K562 (cell line): Measurements from ENCODE around the gene COBLL1. TPM values are rescaled to one million over a fixed set of nuclear protein-coding genes. Genes with fewer than 3 reads are reported as not detected.

Experiments
- ATAC-seq: fragments of 200-7000 bp; cut with Tn5 transposase; 3 replicates; pipeline ENCODE4 v1.9.1; 2020; ENCODE audit warnings: moderate library complexity
- BruUV-seq: library from RNA; stranded (reverse); fragments of 400-500 nt; replicated peaks from 2 replicates; lab custom pipeline; 2021; lab: Mats Ljungman, UMichigan
- CTCF ChIA-PET: fragments of 300-600 bp; formaldehyde crosslinking; extraction: SDS; loops from one replicate; lab custom pipeline; 2021; ENCODE audit warnings: low intra/inter-chr PET ratio; lab: Yijun Ruan, JAX
- POLR2A ChIA-PET: fragments of 300-600, 350-650 bp; sonication (Branson Sonifier 250); formaldehyde crosslinking; extraction: SDS; loops from one replicate; lab custom pipeline; 2021; ENCODE audit warnings: antibody characterized with exemption, inconsistent platforms; lab: Yijun Ruan, JAX
- DNase-seq, 4 experiments: peaks; one replicate each; pipeline versions ENCODE4 v3.0.0 to v3.0.0-alpha.2; 2011 to 2018; ENCODE audit warnings: low spot score in 3 of 4, mixed read lengths in 3 of 4; ENCODE audit errors: extremely low read depth in 1 of 4
- FAIRE-seq: peaks from 2 replicates; lab custom pipeline; 2011; peaks lifted over from hg19 to GRCh38; lab: Jason Lieb, UNC
- H2AFZ ChIP-seq: 2 replicates; pipeline ENCODE4 v1.6.0; 2011; ENCODE audit warnings: low read depth, low read length, control low read depth, inconsistent platforms
- H3K27ac ChIP-seq: fragments of 200-600 bp; 3 replicates; pipeline ENCODE4 v1.8.0; 2011; ENCODE audit warnings: low read depth, mild to moderate bottlenecking, control low read depth, inconsistent platforms, low read length, moderate library complexity, mixed read lengths; ENCODE audit errors: extremely low read depth
- H3K27me3 ChIP-seq, 2 experiments: fragments of 300-600 bp in 1 of 2; 2 replicates in 1 of 2; 3 replicates in 1 of 2; pipeline versions ENCODE4 v1.6.0 to v1.8.0; 2011; ENCODE audit warnings: inconsistent platforms in 2 of 2, low read length in 2 of 2, mild to moderate bottlenecking in 1 of 2, mixed read lengths in 1 of 2, moderate library complexity in 1 of 2; ENCODE audit not compliant: control insufficient read depth in 2 of 2, insufficient read depth in 2 of 2
- H3K36me3 ChIP-seq: fragments of 300-600 bp; 3 replicates; pipeline ENCODE4 v1.8.0; 2011; ENCODE audit warnings: mild to moderate bottlenecking, low read length, inconsistent platforms; ENCODE audit not compliant: control insufficient read depth, insufficient read depth
- H3K4me1 ChIP-seq, 2 experiments: fragments of 200-600 bp in 1 of 2; replicated peaks in 1 of 2; 2 replicates in 1 of 2; 3 replicates in 1 of 2; pipeline versions ENCODE4 v1.5.1 to v1.8.0; 2011; ENCODE audit warnings: inconsistent platforms in 2 of 2, low read length in 2 of 2, mild to moderate bottlenecking in 1 of 2, mixed read lengths in 1 of 2, moderate library complexity in 1 of 2; ENCODE audit not compliant: control insufficient read depth in 2 of 2, insufficient read depth in 2 of 2
- H3K4me2 ChIP-seq: 2 replicates; pipeline ENCODE4 v1.6.1; 2011; ENCODE audit warnings: low read length, control low read depth, inconsistent platforms, mixed read lengths; ENCODE audit not compliant: insufficient read depth
- H3K4me3 ChIP-seq: fragments of 200-600 bp; sonication (generic), shearing (Covaris generic); 2 replicates; pipeline ENCODE4 v1.5.1; 2016; ENCODE audit warnings: control low read depth, inconsistent platforms
- H3K79me2 ChIP-seq: fragments of 200-600 bp; 3 replicates; pipeline ENCODE4 v1.8.0; 2011; ENCODE audit warnings: low read length, inconsistent platforms; ENCODE audit not compliant: control insufficient read depth, insufficient read depth
- H3K9ac ChIP-seq, 2 experiments: 2 replicates each; pipeline versions ENCODE4 v1.6.0 to v1.6.1; 2011; ENCODE audit warnings: low read depth in 2 of 2, low read length in 2 of 2, control low read depth in 1 of 2, inconsistent platforms in 1 of 2, mild to moderate bottlenecking in 1 of 2, mixed read lengths in 1 of 2; ENCODE audit not compliant: insufficient read depth in 1 of 2
- H3K9me1 ChIP-seq: one replicate; pipeline ENCODE4 v1.6.0; 2011; ENCODE audit warnings: inconsistent platforms, mild to moderate bottlenecking, low read length, moderate library complexity; ENCODE audit not compliant: control insufficient read depth, insufficient read depth
- H3K9me3 ChIP-seq: replicated peaks from 2 replicates; pipeline ENCODE4 v1.5.1; 2011; ENCODE audit warnings: low read depth, low read length, inconsistent platforms; ENCODE audit not compliant: control insufficient read depth, insufficient read depth
- H4K20me1 ChIP-seq: replicated peaks from 2 replicates; pipeline ENCODE4 v1.6.1; 2011; ENCODE audit warnings: low read length, inconsistent platforms, mixed read lengths; ENCODE audit not compliant: control insufficient read depth, insufficient read depth
- ETV1 ChIP-seq: fragments of 450-650 bp; conservative IDR thresholded peaks from 2 replicates; pipeline ENCODE4 v1.6.1; 2016; ENCODE audit warnings: missing genetic modification characterization, control low read depth, low read depth, missing compliant biosample characterization
- EWSR1 ChIP-seq: fragments of 450-650 bp; IDR thresholded peaks from 2 replicates; pipeline ENCODE4 v1.6.1; 2018; ENCODE audit warnings: borderline replicate concordance, mild to moderate bottlenecking, low read depth, moderate library complexity; ENCODE audit not compliant: partially characterized antibody
- KDM5B ChIP-seq: fragments of 200-600 bp; sonication (generic); IDR thresholded peaks from 2 replicates; pipeline ENCODE4 v1.6.1; 2012; ENCODE audit warnings: low read depth, mild to moderate bottlenecking, moderate library complexity, low read length, control low read depth, inconsistent platforms; ENCODE audit not compliant: insufficient replicate concordance
- MEF2A ChIP-seq: IDR thresholded peaks from 2 replicates; pipeline ENCODE4 v1.6.1; 2011; ENCODE audit warnings: low read depth, mild to moderate bottlenecking, low read length, moderate library complexity; ENCODE audit not compliant: control insufficient read depth
- NBN ChIP-seq: fragments of 450-650 bp; IDR thresholded peaks from 2 replicates; pipeline ENCODE4 v1.6.1; 2016; ENCODE audit warnings: low read depth, mild to moderate bottlenecking
- NR1H2 ChIP-seq: sonication (generic); formaldehyde crosslinking; IDR thresholded peaks from 2 replicates; pipeline ENCODE4 v1.4.0; 2020; ENCODE audit warnings: mild to moderate bottlenecking, missing genetic modification reagents
- POLR2B ChIP-seq: fragments of 450-650 bp; IDR thresholded peaks from 2 replicates; pipeline ENCODE4 v1.6.1; 2018; ENCODE audit warnings: low read depth; ENCODE audit not compliant: partially characterized antibody
- SMC3 ChIP-seq: conservative IDR thresholded peaks from 2 replicates; pipeline ENCODE4 v1.6.1; 2011; ENCODE audit warnings: low read depth, low read length, improper control_type of control experiment; ENCODE audit not compliant: insufficient read depth
- SRSF1 ChIP-seq: fragments of 200-400 bp; formaldehyde crosslinking; IDR thresholded peaks from 2 replicates; pipeline ENCODE4 v1.6.1; 2017; ENCODE audit warnings: mild to moderate bottlenecking, low read depth, low read length, moderate library complexity
- TBP ChIP-seq: optimal IDR thresholded peaks from 2 replicates; pipeline ENCODE3; 2011; ENCODE audit warnings: low read depth, low read length, improper control_type of control experiment
- TGIF2 ChIP-seq: sonication (generic); formaldehyde crosslinking; IDR thresholded peaks from 2 replicates; pipeline ENCODE4 v1.8.1; 2022; ENCODE audit warnings: mild to moderate bottlenecking, missing genetic modification reagents, moderate library complexity
- WGBS: fragments of 100-300 bp; shearing (Covaris generic); methylation state at CpG from one replicate; pipeline ENCODE4 v1.1.6; 2016; ENCODE audit warnings: low coverage, mixed read lengths; ENCODE audit not compliant: insufficient coverage; ENCODE audit errors: missing lambda C conversion rate; 5-methylcytosine and 5-hydroxymethylcytosine counted together
- in situ Hi-C: fragments of 300-500 bp; cut with MboI; formaldehyde crosslinking; loops from 4 replicates; pipeline ENCODE4 v1.15.0; 2018; ENCODE audit warnings: inconsistent platforms, mixed read lengths
- intact Hi-C: fragments of 100-400 bp; cut with micrococcal nuclease; formaldehyde crosslinking; loops from 2 replicates; pipeline ENCODE4 v1.14.2; 2022
- polyA plus RNA-seq, 8 experiments: library from polyadenylated mRNA; depleted of rRNA in 4 of 8; stranded (reverse) in 5 of 8; unstranded in 3 of 8; fragments of >200 nt; fragmentation: Nextera tagmentation in 2 of 8; fragmentation: Illumina TruSeq in 1 of 8; extraction: Ambion mirVana in 2 of 8; extraction: Trizol in 1 of 8; gene quantifications; 2 replicates each; pipeline versions ENCODE4 v1.2.1 to v1.2.3, GENCODE V29; 2011 to 2014; ENCODE audit warnings: inconsistent platforms in 1 of 8, missing spikeins in 1 of 8
- total RNA-seq, 7 experiments: library from RNA; depleted of rRNA in 6 of 7; stranded (reverse); fragments of >200 nt in 6 of 7; fragmentation: Illumina TruSeq in 2 of 7; extraction: Trizol in 2 of 7; gene quantifications; 2 replicates each; pipeline versions ENCODE4 v1.2.1 to v1.2.3, GENCODE V29; 2011 to 2021; ENCODE audit warnings: low replicate concordance in 1 of 7
- TF ChIP-seq, protein P1 (sequence below), 2 experiments: fragments of 450-650 bp; formaldehyde crosslinking in 1 of 2; IDR thresholded peaks; 2 replicates each; pipeline versions ENCODE4 v1.4.0 to v1.6.1; 2014 to 2020; ENCODE audit warnings: mild to moderate bottlenecking in 2 of 2, borderline replicate concordance in 1 of 2, low read depth in 1 of 2

The COBLL1 gene
- total and polyA plus RNA-seq, 9 of the 15 experiments (the other 6 are each of a cell fraction or from before 2014, with no cell fraction given): 0.07 to 1.6 (median 0.71) TPM

DNA sequence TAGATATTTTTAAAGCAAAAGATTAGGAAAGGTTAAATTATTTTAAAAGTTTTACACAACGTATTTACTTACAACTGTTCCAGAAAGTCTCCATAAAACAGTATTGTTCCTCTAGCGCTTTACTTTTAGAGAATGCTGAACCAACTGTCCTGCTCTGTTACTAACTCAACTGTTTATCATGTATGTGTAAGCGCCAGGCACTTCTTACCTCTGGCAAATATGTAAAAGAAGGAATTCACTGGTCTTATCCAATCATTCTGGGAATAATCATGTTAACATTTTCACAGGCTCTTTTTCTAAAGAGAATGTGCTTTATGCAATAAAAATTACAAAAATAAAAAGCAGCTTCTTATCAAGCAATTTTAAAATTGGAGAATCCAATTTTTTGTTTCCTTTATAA lies 68.0 kb downstream of the COBLL1 start:
- Histone ChIP-seq H3K36me3 (no peaks in the 10 kb centered on the region), H3K4me1 (no peaks in the 10 kb centered on the region), H3K4me3 (no peak overlapping the region), H3K27ac (no peak overlapping the region), H2AFZ (no peak overlapping the region), H3K27me3 (no peaks in the 10 kb centered on the region), H3K9ac (no peak overlapping the region), H3K4me2 (no peak overlapping the region), H3K9me3 (no peaks in the 10 kb centered on the region), H4K20me1 (no peaks in the 10 kb centered on the region), H3K9me1 (no peaks in the 10 kb centered on the region), H3K79me2 (no peaks in the 10 kb centered on the region)
- no peak for TF ChIP-seq NBN
- no peak for TF ChIP-seq POLR2B
- TF ChIP-seq KDM5B: no peak
- TF ChIP-seq SMC3: no peak
- TF ChIP-seq NR1H2 (CRISPR knock-in tag): no peak
- TF ChIP-seq ETV1 (tag): no peak
- TF ChIP-seq TGIF2 (CRISPR knock-in tag): no peak
- no peak for TF ChIP-seq EWSR1
- TF ChIP-seq SRSF1: no peak
- TF ChIP-seq, protein P1, sequence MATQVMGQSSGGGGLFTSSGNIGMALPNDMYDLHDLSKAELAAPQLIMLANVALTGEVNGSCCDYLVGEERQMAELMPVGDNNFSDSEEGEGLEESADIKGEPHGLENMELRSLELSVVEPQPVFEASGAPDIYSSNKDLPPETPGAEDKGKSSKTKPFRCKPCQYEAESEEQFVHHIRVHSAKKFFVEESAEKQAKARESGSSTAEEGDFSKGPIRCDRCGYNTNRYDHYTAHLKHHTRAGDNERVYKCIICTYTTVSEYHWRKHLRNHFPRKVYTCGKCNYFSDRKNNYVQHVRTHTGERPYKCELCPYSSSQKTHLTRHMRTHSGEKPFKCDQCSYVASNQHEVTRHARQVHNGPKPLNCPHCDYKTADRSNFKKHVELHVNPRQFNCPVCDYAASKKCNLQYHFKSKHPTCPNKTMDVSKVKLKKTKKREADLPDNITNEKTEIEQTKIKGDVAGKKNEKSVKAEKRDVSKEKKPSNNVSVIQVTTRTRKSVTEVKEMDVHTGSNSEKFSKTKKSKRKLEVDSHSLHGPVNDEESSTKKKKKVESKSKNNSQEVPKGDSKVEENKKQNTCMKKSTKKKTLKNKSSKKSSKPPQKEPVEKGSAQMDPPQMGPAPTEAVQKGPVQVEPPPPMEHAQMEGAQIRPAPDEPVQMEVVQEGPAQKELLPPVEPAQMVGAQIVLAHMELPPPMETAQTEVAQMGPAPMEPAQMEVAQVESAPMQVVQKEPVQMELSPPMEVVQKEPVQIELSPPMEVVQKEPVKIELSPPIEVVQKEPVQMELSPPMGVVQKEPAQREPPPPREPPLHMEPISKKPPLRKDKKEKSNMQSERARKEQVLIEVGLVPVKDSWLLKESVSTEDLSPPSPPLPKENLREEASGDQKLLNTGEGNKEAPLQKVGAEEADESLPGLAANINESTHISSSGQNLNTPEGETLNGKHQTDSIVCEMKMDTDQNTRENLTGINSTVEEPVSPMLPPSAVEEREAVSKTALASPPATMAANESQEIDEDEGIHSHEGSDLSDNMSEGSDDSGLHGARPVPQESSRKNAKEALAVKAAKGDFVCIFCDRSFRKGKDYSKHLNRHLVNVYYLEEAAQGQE (IDR thresholded peaks at IDR 0.05; ENCODE audit: borderline replicate concordance): no peak
- TF ChIP-seq, protein P1 (CRISPR knock-in tag; IDR thresholded peaks at IDR 0.05; ENCODE audit: low read depth): no peak
- TF ChIP-seq MEF2A: no peak
- no peak for TF ChIP-seq TBP
- ATAC-seq: no peak
- no peak for DNase-seq
- no TSS peak for BruUV-seq
- in situ Hi-C loops: no loop called here
- WGBS: 3% methylated on average over 3 of the region's 3 CpGs
- ChIA-PET POLR2A (no interaction called here), CTCF (no interaction called here)
- FAIRE-seq: no peak
- intact Hi-C loops: no loop called here
